Natural killer cell treated with Interleukin-12 subunit alpha and Interleukin-12 subunit beta and Interleukin-15 and Interleukin-18, amount 100 ng/mL, for 72 hours (primary cell): ENCODE data around the gene AGRN. TPM values are rescaled to one million over a fixed set of nuclear protein-coding genes. Genes with fewer than 3 reads are reported as not detected.
"Not testable (repeated sequence)": the region's sequence is repeated elsewhere in the genome, so short reads cannot be mapped to it uniquely, and the experiment has no call there.

Experiments
- ATAC-seq, 2 donors: fragments of 150-1000 bp; cut with Tn5 transposase in 1 of 2; sonication (Bioruptor Pico), chemical (Tn5 transposase) in 1 of 2; 2 replicates each; pipeline ENCODE4 v1.10.0; 2021
- DNase-seq: peaks from one replicate; pipeline ENCODE4 v3.0.0; 2022; ENCODE audit warnings: low spot score
- H3K27ac Mint-ChIP-seq, 2 donors: 1 replicate in 1 of 2; 2 replicates in 1 of 2; pipeline ENCODE4 v1.8.0; 2022; ENCODE audit warnings: mixed read lengths in 2 of 2, mild to moderate bottlenecking in 1 of 2, moderate library complexity in 1 of 2
- H3K27me3 Mint-ChIP-seq, 2 donors: 1 replicate in 1 of 2; 2 replicates in 1 of 2; pipeline ENCODE4 v1.8.0; 2022; ENCODE audit warnings: mixed read lengths in 2 of 2
- H3K36me3 Mint-ChIP-seq: one replicate; pipeline ENCODE4 v1.8.0; 2022; ENCODE audit warnings: mixed read lengths
- H3K4me1 Mint-ChIP-seq, 2 donors: 1 replicate in 1 of 2; 2 replicates in 1 of 2; pipeline ENCODE4 v1.8.0; 2022; ENCODE audit warnings: low read depth in 2 of 2, mixed read lengths in 2 of 2, mild to moderate bottlenecking in 1 of 2
- H3K4me3 Mint-ChIP-seq: one replicate; pipeline ENCODE4 v1.8.0; 2022; ENCODE audit warnings: mixed read lengths
- H3K9me3 Mint-ChIP-seq: 2 replicates; pipeline ENCODE4 v1.8.0; 2022; ENCODE audit warnings: mixed read lengths
- total RNA-seq, 2 donors: library from RNA; stranded (reverse); gene quantifications; one replicate each; pipeline ENCODE4 v1.2.3, GENCODE V29; 2022

Gene AGRN
- total RNA-seq, 2 donors from 2014 or later: 9.3 to 9.4 TPM

DNA sequence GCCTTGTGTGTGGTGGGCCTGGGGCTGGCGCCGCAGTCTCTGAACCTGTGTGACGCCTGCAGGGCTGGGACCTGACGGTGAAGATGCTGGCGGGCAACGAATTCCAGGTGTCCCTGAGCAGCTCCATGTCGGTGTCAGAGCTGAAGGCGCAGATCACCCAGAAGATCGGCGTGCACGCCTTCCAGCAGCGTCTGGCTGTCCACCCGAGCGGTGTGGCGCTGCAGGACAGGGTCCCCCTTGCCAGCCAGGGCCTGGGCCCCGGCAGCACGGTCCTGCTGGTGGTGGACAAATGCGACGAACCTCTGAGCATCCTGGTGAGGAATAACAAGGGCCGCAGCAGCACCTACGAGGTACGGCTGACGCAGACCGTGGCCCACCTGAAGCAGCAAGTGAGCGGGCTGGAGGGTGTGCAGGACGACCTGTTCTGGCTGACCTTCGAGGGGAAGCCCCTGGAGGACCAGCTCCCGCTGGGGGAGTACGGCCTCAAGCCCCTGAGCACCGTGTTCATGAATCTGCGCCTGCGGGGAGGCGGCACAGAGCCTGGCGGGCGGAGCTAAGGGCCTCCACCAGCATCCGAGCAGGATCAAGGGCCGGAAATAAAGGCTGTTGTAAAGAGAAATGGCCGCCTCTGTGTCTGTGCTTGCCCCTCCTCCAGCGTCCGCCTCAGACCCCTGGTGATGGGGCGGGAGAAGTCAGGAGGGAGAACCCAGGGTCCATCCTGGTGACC is 5.8 kb upstream of the AGRN start:
- Mint-ChIP-seq H3K27me3 (no peaks in the 10 kb centered on the region), H3K4me1 (peaks cover 21 to 32% of the 10 kb centered on the region in 2 donors), H3K9me3 (peaks cover 1% of the 10 kb centered on the region), H3K27ac (peak overlapping the region; percentile 84 to 99), H3K36me3 (no peaks in the 10 kb centered on the region), H3K4me3 (peak overlapping the region; percentile 91)
- DNase-seq (no peak), ATAC-seq (peak in 1 of 2 donors; percentile 13)

- no peak for DNase-seq
- no peaks in the 10 kb centered on the region for H3K9me3 Mint-ChIP-seq
- peaks cover 18 to 29% of the 10 kb centered on the region in 2 donors for H3K4me1 Mint-ChIP-seq
- H3K27ac Mint-ChIP-seq: peak overlapping the region in 1 of 2 donors; percentile 99
- ATAC-seq: no peak
- no peaks in the 10 kb centered on the region for H3K36me3 Mint-ChIP-seq
- no peaks in the 10 kb centered on the region for H3K27me3 Mint-ChIP-seq
- peak overlapping the region; percentile 91 for H3K4me3 Mint-ChIP-seq
These were observed 4.9 kb upstream of the AGRN start for GRCh38 chr1:1014799-1015681.

- peak overlapping the region; percentile 55 to 68 for H3K27ac Mint-ChIP-seq
- H3K9me3 Mint-ChIP-seq, H3K27me3 Mint-ChIP-seq, DNase-seq, ATAC-seq, H3K36me3 Mint-ChIP-seq: not testable (repeated sequence)
- H3K4me3 Mint-ChIP-seq: peak overlapping the region; percentile 8
- peaks cover 18 to 26% of the 10 kb centered on the region in 2 donors for H3K4me1 Mint-ChIP-seq
These were observed 2.3 kb upstream of the AGRN start for GRCh38 chr1:1017397-1018320.

DNA sequence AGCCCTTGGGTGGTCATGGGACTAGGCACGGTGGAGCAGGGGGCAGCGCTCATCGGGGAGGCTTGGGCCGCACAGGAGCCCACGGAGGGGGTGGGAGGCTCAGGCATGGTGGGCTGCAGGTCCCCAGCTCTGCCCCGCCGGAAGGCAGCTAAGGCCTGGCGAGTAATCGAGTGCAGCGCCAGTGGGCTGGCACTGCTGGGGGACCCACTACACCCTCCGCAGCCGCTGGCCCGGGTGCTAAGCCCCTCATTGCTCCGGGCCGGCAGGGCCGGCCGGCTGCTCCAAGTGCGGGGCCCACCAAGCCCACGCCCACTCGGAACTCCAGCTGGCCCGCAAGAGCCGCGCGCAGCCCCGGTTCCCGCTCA is 1.6 kb upstream of the AGRN start:
- peaks cover 12 to 22% of the 10 kb centered on the region in 2 donors for H3K4me1 Mint-ChIP-seq
- H3K27ac Mint-ChIP-seq, ATAC-seq, H3K4me3 Mint-ChIP-seq, H3K9me3 Mint-ChIP-seq, H3K27me3 Mint-ChIP-seq, H3K36me3 Mint-ChIP-seq, DNase-seq: not testable (repeated sequence)

- H3K36me3 Mint-ChIP-seq: no peaks in the 10 kb centered on the region
- H3K9me3 Mint-ChIP-seq: no peaks in the 10 kb centered on the region
- H3K27ac Mint-ChIP-seq: no peak overlapping the region
- ATAC-seq (peak; percentile 92 to 95), DNase-seq (peak; percentile 89)
- no peak overlapping the region for H3K4me3 Mint-ChIP-seq
- peaks cover 0 to 2% of the 10 kb centered on the region in 2 donors for H3K27me3 Mint-ChIP-seq
- H3K4me1 Mint-ChIP-seq: peaks cover 4 to 11% of the 10 kb centered on the region in 2 donors
These were observed 559 bp upstream of the AGRN start for GRCh38 chr1:1019122-1019999.

DNA sequence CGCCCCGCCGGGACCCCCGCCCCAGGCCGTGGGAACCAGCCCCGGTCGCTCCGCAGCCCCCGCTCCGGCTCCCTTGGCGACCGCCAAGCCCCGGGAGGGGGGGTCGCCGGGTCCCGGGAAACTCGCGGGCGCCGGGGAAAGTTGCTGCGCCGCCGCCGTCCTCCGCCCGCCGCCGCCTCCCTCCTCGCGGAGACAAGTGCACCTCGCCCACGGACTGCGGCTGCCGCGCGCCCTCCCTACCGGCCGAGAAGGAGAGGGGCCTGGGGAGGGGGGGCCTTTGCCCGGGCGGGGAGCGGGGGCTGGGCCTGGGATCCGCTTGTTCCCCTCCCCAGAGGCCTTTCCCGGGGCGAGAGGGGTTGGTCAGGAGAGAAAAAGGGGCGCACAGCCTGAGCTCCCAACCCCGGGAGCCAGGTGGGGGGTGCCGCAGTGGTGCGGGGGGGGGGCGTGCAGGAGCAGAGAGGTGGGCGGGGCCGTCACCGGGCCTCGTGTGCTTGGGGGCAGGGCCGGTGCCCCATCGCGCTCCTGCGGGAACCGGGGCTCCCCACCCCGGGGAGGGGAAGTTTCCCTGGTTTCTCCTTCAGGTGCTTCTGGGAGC is 592 bp downstream of the AGRN start:
- H3K27ac Mint-ChIP-seq: no peak overlapping the region
- peaks cover 0 to 2% of the 10 kb centered on the region in 2 donors for H3K27me3 Mint-ChIP-seq
- H3K4me3 Mint-ChIP-seq: peak overlapping the region; percentile 22
- H3K4me1 Mint-ChIP-seq: peaks cover 4 to 8% of the 10 kb centered on the region in 2 donors
- no peaks in the 10 kb centered on the region for H3K36me3 Mint-ChIP-seq
- no peaks in the 10 kb centered on the region for H3K9me3 Mint-ChIP-seq
- ATAC-seq (no peak), DNase-seq (no peak)

DNA sequence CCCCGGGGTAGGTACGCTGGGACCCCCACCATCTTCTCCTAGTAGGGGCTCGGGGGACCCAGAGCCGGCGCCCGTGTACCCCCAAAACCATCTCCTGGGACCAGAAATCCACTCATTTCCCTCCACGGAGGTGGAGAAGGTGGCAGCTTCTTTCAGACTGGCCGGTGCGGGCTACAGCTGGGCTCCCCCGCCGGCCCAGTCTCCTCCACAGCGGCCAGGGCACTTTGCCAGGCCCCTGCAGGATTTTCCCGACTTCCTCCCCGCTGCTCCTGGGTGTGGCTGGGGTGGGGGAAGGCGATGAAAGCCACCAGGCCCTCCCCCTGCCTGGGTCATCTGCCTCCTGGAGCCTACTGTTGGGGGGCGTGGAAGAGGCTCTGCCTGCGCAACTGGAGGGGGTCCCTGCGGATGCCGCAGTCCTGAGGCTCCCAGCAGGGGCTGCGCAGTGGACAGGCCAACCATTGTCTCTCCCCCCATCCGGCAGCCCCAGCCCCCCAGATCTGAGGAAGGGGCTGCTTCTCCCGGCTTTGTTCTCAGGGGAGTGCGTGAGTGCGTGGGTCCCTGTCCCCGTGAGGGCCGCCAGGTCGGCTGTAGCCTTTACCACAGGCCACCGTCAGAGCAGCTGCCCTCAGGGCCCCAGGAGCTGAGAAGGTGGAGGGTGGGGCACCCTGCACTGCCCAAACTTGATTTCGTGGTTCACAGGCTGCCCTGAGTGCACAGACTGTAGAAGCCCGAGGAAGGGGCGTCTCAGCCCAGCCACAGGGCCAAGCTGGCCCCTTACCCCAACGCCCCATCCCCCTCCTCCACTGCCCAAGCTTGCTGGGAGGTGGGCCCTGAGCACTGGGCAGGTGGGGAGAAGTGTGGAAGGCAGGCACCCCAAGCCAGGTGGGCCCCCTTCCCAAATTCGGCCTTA is 1.3 kb downstream of the AGRN start:
- H3K4me1 Mint-ChIP-seq: peaks cover 4 to 8% of the 10 kb centered on the region in 2 donors
- H3K4me3 Mint-ChIP-seq: peak overlapping the region; percentile 22
- H3K36me3 Mint-ChIP-seq: no peaks in the 10 kb centered on the region

DNA sequence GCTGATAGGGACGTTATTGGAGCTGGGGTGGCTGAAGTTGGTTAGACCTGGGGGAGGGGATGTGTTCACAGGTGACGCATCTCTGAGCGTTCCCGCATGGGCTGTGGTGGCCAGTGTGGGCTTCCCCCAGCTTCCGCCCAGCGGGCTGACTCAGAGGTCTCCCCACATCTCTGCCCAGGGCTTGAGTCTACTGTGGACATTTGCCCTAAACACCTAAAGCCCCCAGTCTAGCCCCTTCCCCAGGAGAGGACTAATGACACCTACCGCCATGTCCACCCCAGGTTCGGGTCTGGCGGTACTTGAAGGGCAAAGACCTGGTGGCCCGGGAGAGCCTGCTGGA is 2.0 kb downstream of the AGRN start:
- Mint-ChIP-seq H3K9me3 (no peaks in the 10 kb centered on the region), H3K27me3 (peaks cover 0 to 2% of the 10 kb centered on the region in 2 donors), H3K27ac (no peak overlapping the region), H3K36me3 (no peaks in the 10 kb centered on the region), H3K4me1 (peaks cover 4 to 8% of the 10 kb centered on the region in 2 donors), H3K4me3 (no peak overlapping the region)
- DNase-seq (no peak), ATAC-seq (no peak)

More for the DNA sequence above, 1.3 kb downstream of the AGRN start:
- Mint-ChIP-seq H3K9me3 (no peaks in the 10 kb centered on the region), H3K27me3 (peaks cover 0 to 2% of the 10 kb centered on the region in 2 donors), H3K27ac (no peak overlapping the region)
- ATAC-seq: no peak
- no peak for DNase-seq

- peak overlapping the region; percentile 42 for H3K4me3 Mint-ChIP-seq
- peaks cover 0 to 4% of the 10 kb centered on the region in 2 donors for H3K4me1 Mint-ChIP-seq
- peaks cover 0 to 4% of the 10 kb centered on the region in 2 donors for H3K27me3 Mint-ChIP-seq
- DNase-seq (no peak), ATAC-seq (no peak)
- H3K36me3 Mint-ChIP-seq: no peaks in the 10 kb centered on the region
- H3K9me3 Mint-ChIP-seq: no peaks in the 10 kb centered on the region
- H3K27ac Mint-ChIP-seq: no peak overlapping the region
These were observed 2.5 kb downstream of the AGRN start for GRCh38 chr1:1022302-1023009.

DNA sequence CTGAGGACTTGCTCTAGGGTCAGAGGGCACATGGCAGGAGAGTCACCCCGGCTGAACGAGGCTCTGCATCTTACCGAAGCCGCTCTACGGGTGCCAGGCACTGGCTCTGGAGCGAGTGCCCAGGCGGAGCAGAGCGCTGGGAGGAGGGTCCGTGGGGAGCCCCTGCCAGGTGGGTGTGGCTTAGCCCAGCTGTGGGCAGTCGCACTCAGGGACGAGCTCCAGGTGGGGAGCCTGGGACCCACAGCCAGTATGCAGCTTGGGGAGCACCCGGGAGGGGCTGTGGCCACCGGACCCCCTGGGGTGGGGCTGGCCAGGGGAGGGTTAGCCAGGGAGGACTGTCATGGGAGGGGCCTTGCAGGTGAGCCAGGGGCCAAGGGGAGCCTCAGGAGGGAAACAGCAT is 3.8 kb downstream of the AGRN start:
- Mint-ChIP-seq H3K27ac (peak overlapping the region in 1 of 2 donors; percentile 39), H3K4me1 (peaks cover 0 to 4% of the 10 kb centered on the region in 2 donors), H3K36me3 (no peaks in the 10 kb centered on the region), H3K9me3 (no peaks in the 10 kb centered on the region), H3K27me3 (peaks cover 0 to 4% of the 10 kb centered on the region in 2 donors), H3K4me3 (no peak overlapping the region)
- DNase-seq (no peak), ATAC-seq (no peak)

GRCh38 chr1:1024149-1024770 is 4.3 kb downstream of the AGRN start:
- no peak for DNase-seq
- Mint-ChIP-seq H3K4me1 (peaks cover 0 to 4% of the 10 kb centered on the region in 2 donors), H3K27ac (no peak overlapping the region), H3K9me3 (no peaks in the 10 kb centered on the region), H3K4me3 (no peak overlapping the region), H3K36me3 (no peaks in the 10 kb centered on the region), H3K27me3 (peaks cover 0 to 4% of the 10 kb centered on the region in 2 donors)
- no peak for ATAC-seq
